ENCODE measurements around the gene ANKRD28.
"Not testable (repeated sequence)": the region's sequence is repeated elsewhere in the genome, so short reads cannot be mapped to it uniquely, and the experiment has no call there.

Gene ANKRD28

DNA sequence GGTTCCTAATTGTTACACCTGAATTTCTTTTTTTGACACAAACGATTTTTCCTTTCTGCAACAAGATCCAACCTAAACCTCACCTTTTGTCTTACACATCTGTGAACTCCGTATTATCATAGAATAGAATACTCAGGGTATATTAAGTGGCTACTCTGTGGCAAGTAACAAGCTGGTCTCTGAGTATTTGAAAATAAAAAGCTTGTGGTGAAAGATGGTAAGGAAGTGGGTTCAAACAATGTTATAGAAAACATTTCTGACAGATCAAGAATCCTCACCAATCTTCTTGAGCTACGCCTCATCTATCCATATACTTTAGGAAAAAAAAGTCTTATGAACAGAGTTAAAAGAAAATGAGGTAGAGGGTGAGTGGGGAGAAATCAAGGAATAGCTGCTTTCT lies 3.5 kb upstream of the ANKRD28 start:
- no peak for DNase-seq

DNA sequence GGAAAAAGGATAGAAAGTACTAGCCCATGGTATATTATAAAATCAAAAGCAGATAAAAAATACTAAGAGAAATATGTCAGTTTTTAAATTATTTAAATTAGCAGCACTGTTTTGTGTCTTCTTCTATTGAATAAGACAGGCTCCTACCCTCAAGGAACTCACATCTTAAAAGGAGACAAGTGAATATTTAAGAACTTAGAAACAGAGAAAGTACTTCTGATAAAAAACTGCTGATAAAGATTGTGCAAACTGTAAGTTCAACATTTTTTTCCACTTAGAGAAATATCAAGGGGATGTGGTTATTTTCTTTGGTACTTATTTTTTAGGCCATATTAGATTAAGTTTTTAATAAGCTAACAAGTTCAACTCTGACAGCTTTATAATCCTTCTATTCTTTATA lies 3.0 kb upstream of the ANKRD28 start:
- DNase-seq: no peak

DNA sequence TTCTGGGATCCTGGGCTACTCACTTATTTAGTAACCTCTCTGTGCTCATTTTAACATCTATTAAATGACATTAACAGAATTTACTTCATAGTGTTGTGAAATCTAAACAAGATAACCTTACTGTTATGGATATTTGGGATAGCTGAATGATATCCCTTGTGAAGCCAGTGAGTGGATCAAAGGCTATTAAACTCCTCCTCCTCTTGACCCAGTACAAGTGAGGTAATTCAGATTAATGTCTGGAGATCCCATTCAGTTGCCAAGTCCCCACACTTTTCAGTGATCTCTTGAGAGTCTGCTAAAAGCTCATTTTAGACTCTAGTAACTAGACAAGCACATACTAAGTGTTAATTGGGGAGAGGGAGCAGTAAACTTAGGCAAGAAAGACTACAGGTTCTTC lies 2.5 kb upstream of the ANKRD28 start:
- DNase-seq: no peak

DNA sequence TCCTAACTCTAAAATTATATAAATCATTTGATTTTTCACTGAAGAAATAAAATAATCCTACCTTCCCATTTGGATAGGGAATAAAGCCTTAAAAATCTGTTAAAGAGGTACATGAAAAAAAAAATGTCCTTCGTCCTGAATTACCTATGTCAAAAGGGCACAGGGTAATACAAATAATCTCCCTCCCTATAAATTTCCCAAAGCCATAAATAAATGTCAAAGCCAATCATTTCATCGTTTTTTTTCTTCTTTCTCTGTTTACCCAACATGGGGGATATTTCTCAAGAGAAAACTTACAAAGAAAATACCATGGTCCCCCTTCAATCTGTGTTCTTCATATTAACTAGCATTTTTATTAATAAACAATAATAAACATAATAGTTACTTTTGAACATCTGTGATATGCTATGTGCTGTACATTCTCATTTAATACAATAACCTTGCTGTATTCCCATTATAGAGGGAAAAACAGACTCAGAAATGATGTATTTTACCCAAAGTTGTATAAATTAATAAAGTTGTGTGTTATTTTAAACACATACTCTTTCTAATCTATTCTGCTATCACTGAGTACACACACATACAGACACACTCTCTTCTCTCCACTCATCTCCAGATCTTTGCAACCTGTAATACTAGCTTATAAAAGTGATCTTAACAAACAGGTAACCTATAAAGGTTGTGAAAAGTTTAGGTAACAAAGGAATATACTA lies 910 bp upstream of the ANKRD28 start:
- no peak for DNase-seq

DNA sequence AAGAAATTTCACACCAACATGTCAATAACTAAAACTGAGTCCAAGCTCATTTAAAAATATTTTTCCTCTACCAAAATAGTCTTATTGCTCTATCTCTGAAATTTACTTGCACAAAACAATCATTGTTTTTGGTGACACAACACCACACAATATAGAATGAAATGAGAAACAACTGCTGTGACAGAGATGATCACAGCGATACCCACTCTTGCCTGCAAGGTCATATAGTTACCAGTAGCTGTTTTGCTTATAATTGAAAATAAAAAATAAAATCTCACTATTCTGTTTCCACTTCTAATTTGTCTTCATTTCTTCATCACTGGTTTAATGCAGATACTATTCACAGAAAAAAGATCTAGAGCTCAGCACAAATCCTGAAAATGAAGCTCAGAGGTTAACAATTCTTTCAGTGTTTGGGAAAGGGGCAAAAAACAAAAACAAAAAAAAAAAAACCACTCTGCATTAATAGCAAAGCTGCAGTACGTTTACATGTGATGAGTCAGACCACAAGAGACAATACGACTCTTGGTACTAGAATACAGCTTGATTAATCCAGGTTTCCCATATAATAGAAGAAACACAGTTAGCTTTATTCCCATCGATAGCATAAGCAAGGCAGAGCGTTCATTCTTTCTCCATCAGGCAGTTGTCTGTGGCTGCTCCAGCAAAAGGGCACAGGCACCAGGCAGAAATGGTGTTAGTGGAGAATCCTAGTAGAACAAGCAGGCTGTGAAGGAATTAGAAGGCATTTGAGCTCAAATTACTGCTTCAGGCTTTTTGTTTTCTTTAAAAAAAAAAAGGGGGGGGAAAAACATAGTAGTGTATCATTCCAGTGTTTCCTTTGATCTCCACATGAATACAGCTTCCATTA lies 773 bp downstream of the ANKRD28 start:
- peak in 1 of 2 donors; percentile 36 for DNase-seq

DNA sequence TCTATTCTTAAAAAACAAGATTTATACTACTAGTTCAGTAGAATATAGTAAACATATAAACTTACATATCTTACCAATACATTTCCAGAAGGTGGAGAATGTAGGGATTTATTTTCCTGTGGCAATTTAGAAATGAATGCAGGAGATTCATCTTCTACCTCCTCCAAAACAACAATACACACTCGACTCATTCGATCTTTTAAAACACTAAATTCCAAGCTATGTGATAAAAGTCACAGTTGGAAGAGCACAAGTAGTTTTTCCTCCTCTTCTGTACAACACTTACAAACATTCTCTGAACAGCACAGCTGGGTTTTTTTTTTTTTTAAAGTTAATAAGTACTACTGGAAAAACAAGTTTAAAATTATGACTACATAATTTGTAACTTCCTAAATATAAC lies 1.4 kb downstream of the ANKRD28 start:
- no peak for DNase-seq

DNA sequence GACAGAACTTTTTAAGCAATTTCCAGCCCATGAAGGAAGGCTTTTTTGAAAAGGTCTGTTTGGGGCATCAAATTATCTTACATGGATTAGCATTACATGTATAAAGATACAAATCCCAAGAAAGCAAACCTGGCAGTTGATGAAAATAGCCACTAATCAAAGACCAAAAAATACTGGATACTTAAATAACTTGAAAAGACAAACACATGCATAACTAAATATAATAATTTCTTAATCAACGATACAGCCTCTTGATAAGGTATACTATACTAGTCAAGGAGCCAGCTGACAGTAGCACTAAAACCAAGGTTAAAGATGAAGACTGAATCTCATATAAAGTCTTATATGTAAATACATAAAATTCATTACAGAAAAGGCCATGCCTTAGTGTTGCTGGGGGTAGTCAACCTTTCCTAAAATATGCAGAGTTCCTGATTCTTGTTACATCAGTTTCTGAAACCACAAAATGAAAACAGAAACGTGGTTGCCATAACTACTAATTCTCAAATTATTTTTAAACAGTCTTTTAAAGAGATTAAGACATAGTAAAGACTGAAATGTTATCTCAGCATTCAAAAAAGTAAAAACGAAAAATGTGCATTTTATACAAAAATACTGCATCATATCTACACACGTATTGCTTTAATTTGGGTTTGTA lies 2.0 kb downstream of the ANKRD28 start:
- peak; percentile 19 to 71 for DNase-seq

DNA sequence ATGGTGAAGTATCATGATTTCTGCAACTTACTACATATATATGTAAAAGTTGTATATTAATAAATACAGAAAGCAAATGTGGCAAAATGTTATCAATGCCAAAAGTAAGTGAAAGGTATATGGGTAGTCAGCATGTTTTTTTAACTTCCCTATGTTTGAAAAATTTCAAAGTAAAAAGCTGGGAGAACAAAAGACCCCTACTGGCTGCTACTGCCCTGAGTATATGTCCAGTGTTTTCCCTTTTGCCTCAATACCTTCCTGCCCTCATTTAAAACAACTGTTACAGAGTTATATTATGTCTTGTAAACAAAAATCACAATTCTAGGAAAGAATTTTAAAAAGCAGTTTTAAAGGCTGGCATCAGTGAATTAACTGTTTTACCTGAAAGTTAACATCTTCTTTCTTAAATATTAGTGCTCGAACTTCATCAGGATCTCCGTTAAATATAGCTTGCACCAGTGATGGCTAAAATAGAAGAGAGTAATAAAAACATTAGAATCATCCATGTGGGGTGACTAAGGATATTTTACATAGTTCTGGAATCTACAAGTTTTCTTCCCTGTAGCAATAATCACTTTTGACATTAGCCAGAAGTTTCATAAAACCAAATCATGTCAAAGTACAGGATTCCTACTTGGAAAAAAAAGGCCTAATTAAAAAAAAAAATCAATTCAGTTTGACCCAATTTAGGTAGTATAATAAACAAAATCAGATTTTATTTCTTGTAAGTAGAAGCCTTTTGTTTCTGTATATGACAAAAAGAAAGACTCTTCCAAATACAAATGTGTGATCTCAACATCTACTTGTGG lies 2.7 kb downstream of the ANKRD28 start:
- DNase-seq: no peak

DNA sequence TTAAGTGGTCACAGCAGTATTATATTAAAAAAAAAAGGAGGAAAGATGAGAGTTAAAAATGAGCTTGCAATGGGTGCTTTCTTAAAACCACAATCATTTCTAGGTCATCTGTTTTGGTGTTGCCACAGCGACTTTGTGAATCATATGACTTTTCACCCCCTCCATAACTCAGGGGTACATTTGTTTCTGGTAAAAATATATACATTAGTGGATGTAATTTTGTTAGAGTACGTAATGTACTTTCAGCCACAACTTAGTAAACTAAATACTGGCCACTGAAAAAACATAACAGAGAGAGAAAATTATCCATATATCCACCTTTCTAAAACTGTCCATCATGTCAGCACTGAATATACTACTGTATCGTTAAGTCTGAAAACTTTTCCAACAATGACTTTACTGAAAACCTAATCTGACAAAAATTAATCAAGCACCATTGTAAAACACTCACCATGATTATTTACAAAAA lies 3.4 kb downstream of the ANKRD28 start:
- peak; percentile 47 to 75 for DNase-seq

DNA sequence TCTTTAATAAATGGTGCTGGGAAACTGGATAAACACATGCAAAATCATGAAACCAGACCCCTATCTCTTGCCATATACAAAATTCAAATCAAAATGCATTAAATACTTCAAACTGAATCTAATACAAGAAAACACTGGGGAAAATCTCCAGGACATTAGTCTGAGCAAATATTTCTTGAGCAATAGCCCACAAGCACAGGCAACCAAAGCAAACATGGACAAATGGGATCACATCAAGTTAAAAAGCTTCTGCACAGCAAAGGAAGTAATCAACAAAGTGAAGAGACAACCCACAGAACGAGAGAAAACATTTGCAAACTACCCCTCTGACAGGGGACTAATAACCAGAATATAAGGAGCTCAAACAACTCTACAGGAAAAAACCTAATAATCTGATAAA lies 6.3 kb downstream of the ANKRD28 start:
- DNase-seq: no peak

DNA sequence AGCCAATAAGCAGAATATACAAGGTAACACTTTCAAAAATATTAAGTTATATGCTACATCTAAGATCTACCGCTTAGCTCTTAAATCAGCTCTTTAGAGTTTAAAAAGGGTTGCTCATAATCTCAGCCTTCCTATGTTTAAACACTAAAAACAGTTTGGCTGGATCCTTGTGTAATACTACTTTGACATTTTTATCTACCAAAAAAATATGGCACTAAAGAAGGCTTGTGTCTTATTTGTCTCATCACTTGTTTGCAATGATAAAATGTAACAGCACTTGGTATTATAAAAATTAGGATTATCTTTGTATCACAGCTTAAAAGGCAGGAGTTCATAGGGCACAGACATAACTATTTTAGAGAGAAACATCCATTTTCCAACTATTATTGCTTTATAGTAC lies 9.8 kb downstream of the ANKRD28 start:
- DNase-seq: no peak

DNA sequence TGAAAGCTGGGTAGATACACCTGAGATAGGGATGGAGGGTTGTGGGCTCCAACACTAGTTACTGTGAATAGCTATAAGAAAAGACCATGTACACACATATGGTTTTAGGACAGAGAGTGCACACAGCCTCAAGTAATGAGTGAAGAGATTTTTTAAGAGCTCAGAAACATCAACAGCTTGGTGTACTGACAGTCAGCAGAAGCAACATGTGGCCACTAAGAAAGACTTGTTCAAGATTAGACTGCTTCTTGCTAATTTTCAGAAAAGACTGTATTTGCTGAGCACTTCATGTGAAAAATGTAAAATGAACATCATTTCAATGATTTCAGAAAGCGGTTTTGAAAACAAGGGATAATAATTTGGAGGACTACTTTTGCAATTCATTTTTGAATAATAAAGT lies 10.3 kb downstream of the ANKRD28 start:
- no peak for DNase-seq

DNA sequence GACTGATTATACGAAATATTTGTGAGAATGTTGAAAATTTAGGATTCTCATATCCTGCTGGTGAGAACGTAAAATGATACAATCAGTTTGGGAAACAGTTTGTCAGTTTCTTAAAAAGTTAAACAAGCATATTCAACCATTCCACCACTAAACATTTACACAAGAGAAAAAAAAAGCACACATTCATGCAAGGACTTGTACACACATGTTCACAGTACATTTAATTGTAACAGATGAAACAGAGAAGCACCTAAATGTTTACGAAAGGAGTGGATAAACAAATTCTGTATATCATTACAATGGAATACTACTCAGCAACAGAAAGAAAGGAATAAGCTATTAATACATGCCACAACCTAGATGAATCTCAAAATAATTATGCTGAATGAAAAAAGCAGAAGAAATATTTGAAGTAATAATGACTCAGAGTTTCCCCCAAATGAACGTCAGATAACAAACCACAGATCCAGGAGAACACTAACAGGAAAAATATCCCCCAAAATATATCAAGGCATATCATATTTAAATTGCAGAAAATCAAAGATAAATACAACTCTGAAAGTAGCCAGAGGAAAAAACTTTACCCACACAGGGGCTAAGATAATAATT lies 14.3 kb downstream of the ANKRD28 start:
- no peak for DNase-seq

DNA sequence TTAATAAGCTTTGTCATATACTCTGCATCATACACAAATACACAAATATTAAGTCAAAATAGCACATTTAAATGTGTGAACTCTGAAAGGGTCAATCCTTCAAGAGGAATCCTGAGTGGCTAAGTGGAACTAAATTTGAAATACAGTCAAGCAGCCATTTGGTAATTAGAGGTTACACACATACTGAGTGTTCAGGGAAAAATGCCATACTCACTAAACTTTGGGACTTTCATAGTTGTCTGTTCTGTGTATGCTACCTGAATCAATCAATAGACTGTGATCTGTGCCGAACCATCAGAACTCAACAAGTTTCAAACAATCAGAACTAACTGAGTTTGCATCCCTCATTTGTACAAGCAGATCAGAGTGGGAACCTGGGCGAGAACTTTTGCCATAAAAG lies 15.3 kb downstream of the ANKRD28 start:
- DNase-seq: no peak

DNA sequence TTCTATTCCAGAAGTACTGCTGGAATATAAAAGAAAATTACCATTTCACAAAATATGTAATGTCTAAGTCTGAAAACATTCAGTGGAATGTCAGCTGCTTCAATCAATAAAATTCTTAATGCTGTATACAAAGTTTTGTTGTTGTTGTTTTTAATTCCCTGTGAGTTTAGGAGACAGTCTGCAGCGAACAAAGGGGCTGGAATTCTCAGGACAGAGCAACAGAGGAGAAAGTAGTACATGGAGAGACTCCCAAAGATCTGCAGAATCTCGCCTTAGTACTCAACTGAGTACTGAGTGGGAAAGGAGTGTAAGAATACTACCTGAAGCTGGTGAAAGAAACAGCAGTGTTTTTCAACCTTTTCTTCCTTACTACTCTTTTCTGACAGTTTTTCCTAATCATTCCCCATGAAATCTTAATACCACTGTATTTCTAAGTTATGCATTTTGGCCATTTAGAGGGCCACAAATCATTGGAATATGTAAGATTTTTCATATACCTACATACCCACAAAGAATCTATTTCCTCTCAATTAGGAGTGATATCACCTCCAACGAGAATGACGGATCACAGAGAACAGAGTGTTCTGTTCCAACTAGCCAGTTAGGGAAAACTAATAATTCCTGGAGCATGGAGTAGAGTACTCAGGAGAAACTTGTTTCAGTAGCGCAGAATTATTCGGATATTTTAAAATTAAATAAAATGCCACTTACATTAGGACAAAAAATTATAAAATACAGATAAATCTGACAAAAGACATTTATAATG lies 16.0 kb downstream of the ANKRD28 start:
- no peak for DNase-seq

DNA sequence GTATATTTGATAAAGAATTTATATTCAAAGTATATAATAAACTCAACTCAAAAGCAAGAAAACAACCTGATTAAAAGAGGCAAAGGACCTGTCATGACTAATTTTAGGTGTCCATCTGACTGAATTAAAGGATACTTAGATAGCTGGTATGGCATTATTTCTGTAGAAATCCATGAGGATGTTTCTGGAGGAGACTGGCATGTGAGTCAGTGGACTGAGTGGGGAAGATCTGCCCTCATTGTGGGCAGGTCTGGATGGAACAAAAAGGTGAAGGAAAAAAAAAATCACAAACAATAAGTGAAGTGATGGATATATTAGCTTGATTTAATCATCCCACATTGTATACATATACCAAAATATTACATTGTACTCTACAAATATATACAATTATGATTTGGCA lies 16.6 kb downstream of the ANKRD28 start:
- no peak for DNase-seq

DNA sequence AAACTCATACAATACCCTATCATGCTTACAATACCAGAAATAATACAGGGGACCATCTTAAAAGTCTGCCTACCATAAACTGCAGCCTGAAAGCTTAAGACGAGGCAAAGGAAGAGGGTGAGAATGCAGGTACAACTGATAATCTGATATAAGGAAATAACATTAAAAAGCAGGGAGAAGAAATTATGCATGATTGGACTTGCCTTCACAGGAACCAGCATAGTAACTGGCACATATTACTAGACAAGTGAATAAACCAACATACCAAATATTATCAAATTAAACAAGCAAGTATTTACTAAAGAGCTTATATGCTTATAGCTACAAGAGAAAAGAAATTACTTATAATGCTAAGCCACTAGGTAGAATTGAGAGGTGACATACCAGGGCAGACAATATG lies 18.7 kb downstream of the ANKRD28 start:
- no peak for DNase-seq

DNA sequence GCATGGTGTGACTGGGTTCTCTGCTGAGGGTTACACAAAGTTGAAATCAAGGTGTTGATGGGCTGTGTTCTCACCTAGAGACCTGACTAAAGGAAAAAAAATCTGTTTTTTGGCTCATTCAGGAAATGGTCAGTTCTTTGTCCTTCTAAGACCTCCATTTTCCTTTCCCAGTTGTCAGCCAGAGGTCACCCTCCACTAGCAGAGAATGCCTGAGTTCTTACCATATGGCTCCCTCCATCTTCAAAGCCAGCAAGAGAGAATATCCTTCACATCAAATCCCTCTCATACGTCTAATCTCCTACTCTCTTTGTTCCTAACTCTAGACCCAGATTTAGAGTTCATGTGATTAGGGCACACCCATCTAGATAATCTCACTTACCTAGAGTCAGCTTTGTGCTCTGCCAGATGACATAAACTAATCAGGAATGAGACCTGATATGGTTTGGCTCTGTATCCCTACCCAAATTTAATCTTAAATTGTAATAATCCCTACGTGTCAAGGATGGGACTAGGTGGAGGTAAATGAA lies 19.4 kb downstream of the ANKRD28 start:
- DNase-seq: no peak

DNA sequence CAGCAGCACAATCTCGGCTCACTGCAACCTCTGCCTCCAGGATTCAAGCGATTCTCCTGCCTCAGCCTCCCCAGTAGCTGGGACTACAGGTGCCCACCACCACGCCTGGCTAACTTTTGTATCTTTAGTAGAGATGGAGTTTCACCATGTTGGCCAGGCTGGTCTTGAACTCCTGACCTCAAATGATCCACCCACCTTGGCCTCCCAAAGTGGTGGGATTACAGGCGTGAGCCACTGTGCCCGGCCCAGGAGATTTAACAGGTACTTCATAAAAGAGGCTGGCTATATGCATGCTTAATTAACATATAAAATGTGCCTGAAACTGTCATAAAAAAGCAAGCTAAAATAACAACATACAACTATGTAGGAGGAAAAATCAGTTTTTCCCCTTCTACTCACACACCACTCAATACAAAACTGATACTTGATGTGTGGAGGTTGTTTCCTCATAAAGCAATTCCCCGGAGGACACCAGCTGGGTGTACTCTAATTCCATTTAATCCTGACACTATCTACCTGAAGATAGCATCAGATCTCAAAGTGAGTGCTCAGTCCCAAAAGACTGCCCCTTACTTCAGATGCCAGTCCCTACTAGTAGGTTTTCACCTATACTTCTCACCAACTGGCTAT lies 22.7 kb downstream of the ANKRD28 start:
- DNase-seq: not testable (repeated sequence)

DNA sequence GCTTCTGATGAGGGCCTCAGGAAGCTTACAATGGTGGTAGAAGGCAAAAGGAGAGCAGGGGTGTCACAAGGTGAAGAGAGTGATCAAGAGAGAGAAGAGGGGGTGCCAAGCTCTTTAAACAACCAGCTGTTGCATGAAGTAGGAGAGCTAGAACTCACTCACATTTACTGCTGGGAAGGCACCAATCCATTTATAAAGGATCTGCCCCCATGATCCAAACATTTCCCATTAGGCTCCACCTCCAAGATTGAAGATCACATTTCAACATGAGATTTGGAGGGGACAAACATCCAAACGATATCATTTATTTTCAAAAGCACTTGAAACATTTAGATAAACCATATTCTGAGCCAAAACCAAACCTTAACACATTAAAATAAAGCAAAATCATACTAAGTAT lies 26.3 kb downstream of the ANKRD28 start:
- DNase-seq: no peak

Measured in CD4-positive, alpha-beta T cell treated with Interferon alpha-2 for 1 hour (primary cell).